Panc1 (cell line): ENCODE data around the gene MLNR. TPM values are rescaled to one million over a fixed set of nuclear protein-coding genes. Genes with fewer than 3 reads are reported as not detected.

Experiments used
- ATAC-seq: fragments of 200-7000 bp; cut with Tn5 transposase; 2 replicates; pipeline ENCODE4 v1.9.1; 2020; ENCODE audit warnings: mild to moderate bottlenecking, moderate library complexity
- BruUV-seq: library from RNA; stranded (reverse); fragments of 400-500 nt; replicated peaks from 2 replicates; lab custom pipeline; 2021; lab: Mats Ljungman, UMichigan
- CTCF ChIA-PET: fragments of 300-600 bp; sonication (Branson Sonifier 250); formaldehyde crosslinking; loops from one replicate; lab custom pipeline; 2022; ENCODE audit warnings: antibody characterized with exemption; lab: Charles Lee
- POLR2A ChIA-PET: fragments of 300-600 bp; sonication (Branson Sonifier 250); formaldehyde crosslinking; loops from one replicate; lab custom pipeline; 2022; ENCODE audit warnings: antibody characterized with exemption; lab: Charles Lee
- DNase-seq: peaks from one replicate; pipeline ENCODE4 v3.0.0-alpha.2; 2010; ENCODE audit warnings: low read depth, low spot score
- H3K27ac ChIP-seq: 2 replicates; pipeline ENCODE4 v1.5.1; 2011; ENCODE audit warnings: mild to moderate bottlenecking, low read length, inconsistent platforms
- H3K27me3 ChIP-seq: fragments of 200-500 bp; sonication (Bioruptor generic); 2 replicates; pipeline ENCODE4 v1.6.0; 2014; ENCODE audit warnings: low read length, inconsistent platforms; ENCODE audit not compliant: control insufficient read depth, insufficient read depth
- H3K36me3 ChIP-seq: fragments of 200-500 bp; sonication (Bioruptor generic); 2 replicates; pipeline ENCODE4 v1.5.1; 2014; ENCODE audit warnings: inconsistent platforms, mild to moderate bottlenecking, low read length, moderate library complexity; ENCODE audit not compliant: control insufficient read depth, insufficient read depth
- H3K4me1 ChIP-seq: 2 replicates; pipeline ENCODE4 v1.5.1; 2011; ENCODE audit warnings: inconsistent platforms, mild to moderate bottlenecking, low read length, moderate library complexity; ENCODE audit not compliant: control insufficient read depth, insufficient read depth
- H3K4me3 ChIP-seq, 2 experiments: 2 replicates each; pipeline ENCODE4 v1.5.1; 2011 to 2012; ENCODE audit warnings: low read depth in 2 of 2, low read length in 2 of 2, mild to moderate bottlenecking in 2 of 2, inconsistent platforms in 1 of 2, moderate library complexity in 1 of 2
- H3K9me3 ChIP-seq: fragments of 200-500 bp; sonication (Bioruptor generic); 2 replicates; pipeline ENCODE4 v1.5.1; 2014; ENCODE audit warnings: low read depth, mild to moderate bottlenecking, inconsistent platforms, low read length, moderate library complexity; ENCODE audit not compliant: control insufficient read depth, insufficient read depth
- POLR2AphosphoS5 ChIP-seq: IDR thresholded peaks from 2 replicates; pipeline ENCODE4 v1.6.1; 2012; ENCODE audit warnings: mild to moderate bottlenecking, low read depth, low read length, moderate library complexity
- SIN3A ChIP-seq: IDR thresholded peaks from 2 replicates; pipeline ENCODE4 v1.6.1; 2012; ENCODE audit warnings: low read depth, mild to moderate bottlenecking, low read length, moderate library complexity, borderline replicate concordance; ENCODE audit not compliant: insufficient read depth
- TCF7L2 ChIP-seq: IDR thresholded peaks from 2 replicates; pipeline ENCODE4 v1.6.1; 2011; ENCODE audit warnings: mild to moderate bottlenecking, low read depth, low read length, inconsistent platforms
- in situ Hi-C: cut with HindIII; loops from 2 replicates; pipeline ENCODE4 v1.10.0; 2016; ENCODE audit warnings: low sequenced_read_pairs, low pct_unique_long_range_greater_than_20kb
- intact Hi-C: fragments of 100-400 bp; cut with micrococcal nuclease; formaldehyde crosslinking; loops from one replicate; pipeline ENCODE4 v1.10.0; 2022; ENCODE audit not compliant: unreplicated experiment
- total RNA-seq: library from RNA; stranded (reverse); gene quantifications from one replicate; pipeline ENCODE4 v1.2.1, GENCODE V29; 2021; ENCODE audit not compliant: unreplicated experiment
- TF ChIP-seq, protein P1 (sequence below), 2 experiments: IDR thresholded peaks; 2 replicates each; pipeline ENCODE4 v1.6.1; 2011 to 2012; ENCODE audit warnings: low read depth in 2 of 2, control low read depth in 1 of 2, low read length in 1 of 2, mild to moderate bottlenecking in 1 of 2, moderate library complexity in 1 of 2; ENCODE audit not compliant: insufficient read depth in 1 of 2
- TF ChIP-seq, protein P2 (sequence below): fragments of 450-650 bp; IDR thresholded peaks from 2 replicates; pipeline ENCODE4 v1.5.1; 2017; ENCODE audit warnings: mild to moderate bottlenecking

Gene MLNR
- total RNA-seq, 1 experiment from 2014 or later: 0.62 TPM

DNA sequence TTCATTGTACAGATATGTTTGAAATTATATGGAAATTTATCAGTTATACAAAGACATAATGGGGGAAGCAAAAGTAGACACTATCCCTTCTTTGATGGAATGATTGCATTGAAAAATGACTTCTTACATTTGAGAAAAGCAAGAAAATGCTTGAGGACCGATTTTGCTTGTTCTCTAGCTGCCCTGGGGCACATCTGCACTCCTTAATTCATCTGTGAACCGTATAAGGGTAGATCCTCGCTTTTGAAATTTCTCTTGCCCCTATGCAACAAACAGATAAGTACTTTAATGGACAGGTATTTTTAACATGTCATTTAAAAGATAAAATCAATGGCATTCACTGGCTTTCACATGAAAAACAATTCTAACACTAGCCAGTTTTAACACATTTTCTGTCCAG is 13.5 kb upstream of the MLNR start:
- Histone ChIP-seq H3K4me3 (no peak overlapping the region), H3K9me3 (no peaks in the 10 kb centered on the region), H3K27me3 (no peaks in the 10 kb centered on the region), H3K27ac (no peak overlapping the region), H3K4me1 (no peaks in the 10 kb centered on the region), H3K36me3 (peaks cover 4% of the 10 kb centered on the region; the same call in 1 of the 2 replicates)
- DNase-seq (no peak), ATAC-seq (no peak)
- CTCF ChIA-PET: no interaction called here
- POLR2A ChIA-PET: no interaction called here
- TF ChIP-seq SIN3A (no peak), POLR2AphosphoS5 (no peak), TCF7L2 (no peak)
- TF ChIP-seq, protein P1, sequence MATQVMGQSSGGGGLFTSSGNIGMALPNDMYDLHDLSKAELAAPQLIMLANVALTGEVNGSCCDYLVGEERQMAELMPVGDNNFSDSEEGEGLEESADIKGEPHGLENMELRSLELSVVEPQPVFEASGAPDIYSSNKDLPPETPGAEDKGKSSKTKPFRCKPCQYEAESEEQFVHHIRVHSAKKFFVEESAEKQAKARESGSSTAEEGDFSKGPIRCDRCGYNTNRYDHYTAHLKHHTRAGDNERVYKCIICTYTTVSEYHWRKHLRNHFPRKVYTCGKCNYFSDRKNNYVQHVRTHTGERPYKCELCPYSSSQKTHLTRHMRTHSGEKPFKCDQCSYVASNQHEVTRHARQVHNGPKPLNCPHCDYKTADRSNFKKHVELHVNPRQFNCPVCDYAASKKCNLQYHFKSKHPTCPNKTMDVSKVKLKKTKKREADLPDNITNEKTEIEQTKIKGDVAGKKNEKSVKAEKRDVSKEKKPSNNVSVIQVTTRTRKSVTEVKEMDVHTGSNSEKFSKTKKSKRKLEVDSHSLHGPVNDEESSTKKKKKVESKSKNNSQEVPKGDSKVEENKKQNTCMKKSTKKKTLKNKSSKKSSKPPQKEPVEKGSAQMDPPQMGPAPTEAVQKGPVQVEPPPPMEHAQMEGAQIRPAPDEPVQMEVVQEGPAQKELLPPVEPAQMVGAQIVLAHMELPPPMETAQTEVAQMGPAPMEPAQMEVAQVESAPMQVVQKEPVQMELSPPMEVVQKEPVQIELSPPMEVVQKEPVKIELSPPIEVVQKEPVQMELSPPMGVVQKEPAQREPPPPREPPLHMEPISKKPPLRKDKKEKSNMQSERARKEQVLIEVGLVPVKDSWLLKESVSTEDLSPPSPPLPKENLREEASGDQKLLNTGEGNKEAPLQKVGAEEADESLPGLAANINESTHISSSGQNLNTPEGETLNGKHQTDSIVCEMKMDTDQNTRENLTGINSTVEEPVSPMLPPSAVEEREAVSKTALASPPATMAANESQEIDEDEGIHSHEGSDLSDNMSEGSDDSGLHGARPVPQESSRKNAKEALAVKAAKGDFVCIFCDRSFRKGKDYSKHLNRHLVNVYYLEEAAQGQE (IDR thresholded peaks at IDR 0.05; ENCODE audit: insufficient read depth in 1 of 2, low read depth in 2 of 2, low read length in 1 of 2): no peak
- TF ChIP-seq, protein P2, sequence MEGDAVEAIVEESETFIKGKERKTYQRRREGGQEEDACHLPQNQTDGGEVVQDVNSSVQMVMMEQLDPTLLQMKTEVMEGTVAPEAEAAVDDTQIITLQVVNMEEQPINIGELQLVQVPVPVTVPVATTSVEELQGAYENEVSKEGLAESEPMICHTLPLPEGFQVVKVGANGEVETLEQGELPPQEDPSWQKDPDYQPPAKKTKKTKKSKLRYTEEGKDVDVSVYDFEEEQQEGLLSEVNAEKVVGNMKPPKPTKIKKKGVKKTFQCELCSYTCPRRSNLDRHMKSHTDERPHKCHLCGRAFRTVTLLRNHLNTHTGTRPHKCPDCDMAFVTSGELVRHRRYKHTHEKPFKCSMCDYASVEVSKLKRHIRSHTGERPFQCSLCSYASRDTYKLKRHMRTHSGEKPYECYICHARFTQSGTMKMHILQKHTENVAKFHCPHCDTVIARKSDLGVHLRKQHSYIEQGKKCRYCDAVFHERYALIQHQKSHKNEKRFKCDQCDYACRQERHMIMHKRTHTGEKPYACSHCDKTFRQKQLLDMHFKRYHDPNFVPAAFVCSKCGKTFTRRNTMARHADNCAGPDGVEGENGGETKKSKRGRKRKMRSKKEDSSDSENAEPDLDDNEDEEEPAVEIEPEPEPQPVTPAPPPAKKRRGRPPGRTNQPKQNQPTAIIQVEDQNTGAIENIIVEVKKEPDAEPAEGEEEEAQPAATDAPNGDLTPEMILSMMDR: no peak
- intact Hi-C loops: no loop called here
- BruUV-seq: no TSS peak
- in situ Hi-C loops: no loop called here

DNA sequence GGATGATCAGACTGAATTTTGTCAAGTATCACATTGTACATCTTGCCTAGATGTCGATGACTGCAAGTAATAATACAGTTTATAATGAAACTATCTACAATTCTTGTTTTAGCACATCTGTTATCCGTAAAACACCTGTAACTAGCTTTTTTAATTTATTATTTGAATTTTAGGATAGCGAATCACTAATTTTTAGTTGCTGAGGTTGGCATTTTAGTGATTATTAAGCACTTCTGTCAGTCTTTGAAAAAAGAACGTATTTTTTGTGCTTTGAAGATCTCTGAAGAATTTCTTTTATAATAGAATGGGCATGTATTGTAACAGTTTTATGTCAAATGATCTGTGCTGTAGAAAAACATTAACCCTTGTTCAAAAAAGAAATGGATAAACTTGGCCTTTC is 11.5 kb upstream of the MLNR start:
- ChIA-PET CTCF (no interaction called here), POLR2A (interaction anchor here (0.6 kb wide), 1 partner anchor 906 kb away, joined by 3 read pairs; no protein-coding TSS in a partner anchor)
- no peak for TF ChIP-seq SIN3A
- no peak overlapping the region for H3K27ac ChIP-seq
- H3K4me1 ChIP-seq: no peaks in the 10 kb centered on the region
- H3K36me3 ChIP-seq: no peaks in the 10 kb centered on the region; the same call in 1 of the 2 replicates
- no TSS peak for BruUV-seq
- H3K27me3 ChIP-seq: no peaks in the 10 kb centered on the region
- intact Hi-C loops (no loop called here), in situ Hi-C loops (no loop called here)
- no peak for DNase-seq
- ATAC-seq: no peak
- H3K4me3 ChIP-seq: no peak overlapping the region
- H3K9me3 ChIP-seq: no peaks in the 10 kb centered on the region

DNA sequence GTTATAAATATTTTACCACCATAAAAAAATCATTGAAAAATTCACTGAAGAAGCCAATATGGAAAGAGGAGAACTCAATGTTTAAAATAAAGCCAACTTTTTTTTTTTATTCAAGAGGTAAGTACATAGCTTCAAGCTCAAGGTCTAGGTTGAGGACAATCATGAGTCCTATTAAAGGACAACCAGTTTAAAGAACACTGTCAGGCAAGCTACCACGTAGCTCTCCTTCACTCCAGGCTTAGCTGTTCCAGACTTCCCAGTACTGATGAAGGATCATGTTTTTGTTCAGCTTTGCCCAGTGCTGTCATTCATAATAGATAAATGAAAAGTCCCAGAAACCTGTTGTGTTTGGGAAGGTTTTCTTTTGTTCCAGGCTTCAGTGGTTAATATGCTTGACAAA is 10.0 kb upstream of the MLNR start:
- Histone ChIP-seq H3K4me1 (no peaks in the 10 kb centered on the region), H3K9me3 (no peaks in the 10 kb centered on the region), H3K27ac (no peak overlapping the region), H3K4me3 (no peak overlapping the region), H3K27me3 (no peaks in the 10 kb centered on the region), H3K36me3 (no peaks in the 10 kb centered on the region)
- in situ Hi-C loops (no loop called here), intact Hi-C loops (no loop called here)
- BruUV-seq: no TSS peak
- DNase-seq: no peak
- no peak for ATAC-seq
- POLR2A ChIA-PET: no interaction called here
- TF ChIP-seq, protein P2: no peak
- TF ChIP-seq TCF7L2 (no peak), POLR2AphosphoS5 (no peak)
- CTCF ChIA-PET: no interaction called here
